Activated T-cell treated with anti-CD3 and anti-CD28 coated beads, Interleukin-2, amount 50 U/mL, for 4 hours (primary cell): ENCODE measurements around the gene RPUSD3. TPM values are rescaled to one million over a fixed set of nuclear protein-coding genes. Genes with fewer than 3 reads are reported as not detected.

Source experiments
- ATAC-seq, 2 donors: fragments of 200-7000 bp; cut with Tn5 transposase; one replicate each; pipeline ENCODE4 v1.10.0; 2021
- DNase-seq: peaks from one replicate; pipeline ENCODE4 v3.0.0-alpha.2; 2020
- H3K27me3 Mint-ChIP-seq: one replicate; pipeline ENCODE4 v1.8.0; 2021; ENCODE audit warnings: low read depth, mixed read lengths
- H3K36me3 Mint-ChIP-seq: one replicate; pipeline ENCODE4 v1.8.0; 2022; ENCODE audit warnings: mixed read lengths; ENCODE audit not compliant: insufficient read depth
- H3K4me1 Mint-ChIP-seq: one replicate; pipeline ENCODE4 v1.8.0; 2021; ENCODE audit warnings: low read depth, mixed read lengths
- H3K4me3 Mint-ChIP-seq: one replicate; pipeline ENCODE4 v1.8.0; 2021; ENCODE audit warnings: mild to moderate bottlenecking, moderate library complexity, mixed read lengths
- H3K9me3 Mint-ChIP-seq: one replicate; pipeline ENCODE4 v1.8.0; 2021; ENCODE audit warnings: mixed read lengths
- total RNA-seq, 3 donors: library from RNA; stranded (reverse); gene quantifications; one replicate each; pipeline ENCODE4 v1.2.1, GENCODE V29; 2021

Gene RPUSD3
- total RNA-seq, 3 donors from 2014 or later = 56.5 to 70.3 (median 69.0) TPM

- DNase-seq = peak; percentile 87
- peaks cover 37% of the 10 kb centered on the region for H3K36me3 Mint-ChIP-seq
- H3K9me3 Mint-ChIP-seq = no peaks in the 10 kb centered on the region
- peaks cover 69% of the 10 kb centered on the region for H3K4me1 Mint-ChIP-seq
- peak within 1 kb of the TSS; percentile 97 for H3K4me3 Mint-ChIP-seq
- H3K27me3 Mint-ChIP-seq = no peaks in the 10 kb centered on the region
- peak; percentile 85 for ATAC-seq
Observed at GRCh38 chr3:9792405-9793160, 51.2 kb downstream of the RPUSD3 start, which contains the start of the genes ARPC4 and TADA3. TSS of gene ARPC4 (plus strand) at chr3:9793082. CDS start at chr3:9793122, 40 bp downstream. TSS of gene TADA3 (minus strand) at chr3:9792473. CDS start at chr3:9791466, 1,007 bp downstream.

DNA sequence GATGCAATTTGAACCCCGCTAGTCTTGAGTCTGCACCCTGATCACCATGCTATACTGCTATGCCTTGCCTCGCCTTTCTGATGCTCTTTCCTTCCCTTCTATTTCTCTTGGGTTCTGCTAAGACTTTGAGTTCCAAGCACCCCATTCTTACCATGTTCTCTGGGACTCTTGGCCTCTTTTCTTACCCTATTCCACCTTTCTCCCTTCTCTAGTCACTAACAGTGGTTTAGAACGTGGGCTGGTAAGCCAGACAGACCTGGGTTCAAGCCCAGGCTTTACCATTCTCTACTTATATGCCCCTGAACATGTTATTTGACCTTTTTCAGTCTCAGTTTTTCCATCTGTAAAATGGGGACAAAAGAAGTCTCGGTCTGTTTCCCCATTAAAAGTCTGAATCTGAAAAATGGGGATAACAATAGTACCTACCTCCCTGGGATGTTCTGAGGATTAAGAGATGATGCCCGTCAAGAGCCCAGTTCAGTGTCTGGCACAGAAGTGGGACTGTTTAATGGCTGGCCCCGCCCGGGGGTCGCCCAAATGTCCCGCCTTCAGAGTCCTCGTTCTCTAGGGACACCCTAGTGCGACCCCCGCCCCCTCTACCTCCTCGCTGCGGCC lies 51.9 kb downstream of the RPUSD3 start:
- H3K9me3 Mint-ChIP-seq = no peaks in the 10 kb centered on the region
- no peaks in the 10 kb centered on the region for H3K27me3 Mint-ChIP-seq
- DNase-seq (no peak), ATAC-seq (no peak)
- peaks cover 37% of the 10 kb centered on the region for H3K36me3 Mint-ChIP-seq
- peak overlapping the region; percentile 97 for H3K4me3 Mint-ChIP-seq
- peaks cover 69% of the 10 kb centered on the region for H3K4me1 Mint-ChIP-seq

DNA sequence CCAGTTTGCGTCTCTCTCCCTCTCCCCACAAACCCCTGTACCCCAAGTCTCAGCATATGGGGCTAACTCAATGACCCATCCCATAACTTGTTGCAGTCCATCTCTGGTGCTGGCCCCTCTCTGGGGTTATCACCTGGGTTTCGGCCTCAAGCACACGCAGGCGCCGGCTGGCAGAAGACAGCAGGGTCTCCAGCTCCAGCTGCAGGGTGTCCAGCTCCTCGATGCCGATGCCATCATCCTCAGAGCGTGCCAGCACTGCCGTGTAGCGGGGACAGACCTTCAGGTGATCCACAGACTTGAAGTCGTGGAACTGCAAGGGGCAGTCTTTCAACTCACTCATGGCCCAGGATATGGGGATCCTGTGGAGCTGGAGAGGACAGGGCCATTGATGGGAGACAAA lies 52.7 kb downstream of the RPUSD3 start:
- Mint-ChIP-seq H3K9me3 (no peaks in the 10 kb centered on the region), H3K36me3 (peaks cover 45% of the 10 kb centered on the region), H3K4me3 (peak overlapping the region; percentile 97), H3K27me3 (no peaks in the 10 kb centered on the region), H3K4me1 (peaks cover 68% of the 10 kb centered on the region)
- no peak for ATAC-seq
- DNase-seq = no peak

Other genes starting within 250 kb of the RPUSD3 start
- gene MTMR14, start 194.5 kb downstream of the RPUSD3 start, total RNA-seq = 10 to 100 TPM; 42.5 to 47.6 (median 44.1) TPM
- gene CPNE9, start 140.2 kb downstream of the RPUSD3 start, total RNA-seq = under 1 TPM in 1 of 3 donors, not detected in 2; 0.19 TPM
- gene BRPF1, start 112.3 kb downstream of the RPUSD3 start, total RNA-seq = 10 to 100 TPM; 56.9 to 59.9 (median 59.8) TPM
- 10 to 100 TPM; 25.2 to 30.5 (median 28.8) TPM for gene OGG1, start 94.1 kb downstream of the RPUSD3 start, total RNA-seq
- 10 to 100 TPM; 15.3 to 20.7 (median 15.7) TPM for gene CAMK1, start 74.1 kb downstream of the RPUSD3 start, total RNA-seq
- gene TADA3, start 51.5 kb downstream of the RPUSD3 start, total RNA-seq = 10 to 100 TPM; 39.3 to 42.0 (median 40.2) TPM
- gene ARPC4, start 50.9 kb downstream of the RPUSD3 start, total RNA-seq = 100 to 1,000 TPM; 257 to 268 (median 264) TPM
- gene TTLL3, start 33.7 kb downstream of the RPUSD3 start, total RNA-seq = 10 to 100 TPM in 2 of 3 donors, 1 to 10 TPM in 1; 9.2 to 13.5 (median 11.1) TPM
- gene CIDEC, start 36.2 kb upstream of the RPUSD3 start, total RNA-seq = not detected
- 10 to 100 TPM; 39.2 to 42.3 (median 41.2) TPM for gene JAGN1, start 46.6 kb upstream of the RPUSD3 start, total RNA-seq
- under 1 TPM; 0.47 to 0.73 (median 0.61) TPM for gene IL17RE, start 58.8 kb upstream of the RPUSD3 start, total RNA-seq
- gene IL17RC, start 73.1 kb upstream of the RPUSD3 start, total RNA-seq = under 1 TPM; 0.27 to 0.53 (median 0.40) TPM
- 10 to 100 TPM; 11.0 to 15.6 (median 13.0) TPM for gene CRELD1, start 89.8 kb upstream of the RPUSD3 start, total RNA-seq
- gene PRRT3, start 108.4 kb upstream of the RPUSD3 start, total RNA-seq = 1 to 10 TPM; 6.7 to 7.6 (median 7.5) TPM
- gene EMC3, start 142.8 kb upstream of the RPUSD3 start, total RNA-seq = 10 to 100 TPM; 47.1 to 58.8 (median 47.7) TPM
- 10 to 100 TPM; 33.8 to 34.8 (median 34.5) TPM for gene FANCD2, start 182.4 kb upstream of the RPUSD3 start, total RNA-seq